GM15510 (cell line): ENCODE data around the gene UPF1.

Source experiments
- POLR2A ChIP-seq: IDR thresholded peaks from 3 replicates; pipeline ENCODE4 v1.6.1; 2011; ENCODE audit warnings: borderline replicate concordance; ENCODE audit not compliant: insufficient read length; ENCODE audit errors: extremely low read depth

Gene UPF1

GRCh38 chr19:18846862-18847548 lies 15.2 kb downstream of the UPF1 start:
- TF ChIP-seq POLR2A = no peak

- no peak for TF ChIP-seq POLR2A
Observed at GRCh38 chr19:18847549-18848463, 16.0 kb downstream of the UPF1 start.

DNA sequence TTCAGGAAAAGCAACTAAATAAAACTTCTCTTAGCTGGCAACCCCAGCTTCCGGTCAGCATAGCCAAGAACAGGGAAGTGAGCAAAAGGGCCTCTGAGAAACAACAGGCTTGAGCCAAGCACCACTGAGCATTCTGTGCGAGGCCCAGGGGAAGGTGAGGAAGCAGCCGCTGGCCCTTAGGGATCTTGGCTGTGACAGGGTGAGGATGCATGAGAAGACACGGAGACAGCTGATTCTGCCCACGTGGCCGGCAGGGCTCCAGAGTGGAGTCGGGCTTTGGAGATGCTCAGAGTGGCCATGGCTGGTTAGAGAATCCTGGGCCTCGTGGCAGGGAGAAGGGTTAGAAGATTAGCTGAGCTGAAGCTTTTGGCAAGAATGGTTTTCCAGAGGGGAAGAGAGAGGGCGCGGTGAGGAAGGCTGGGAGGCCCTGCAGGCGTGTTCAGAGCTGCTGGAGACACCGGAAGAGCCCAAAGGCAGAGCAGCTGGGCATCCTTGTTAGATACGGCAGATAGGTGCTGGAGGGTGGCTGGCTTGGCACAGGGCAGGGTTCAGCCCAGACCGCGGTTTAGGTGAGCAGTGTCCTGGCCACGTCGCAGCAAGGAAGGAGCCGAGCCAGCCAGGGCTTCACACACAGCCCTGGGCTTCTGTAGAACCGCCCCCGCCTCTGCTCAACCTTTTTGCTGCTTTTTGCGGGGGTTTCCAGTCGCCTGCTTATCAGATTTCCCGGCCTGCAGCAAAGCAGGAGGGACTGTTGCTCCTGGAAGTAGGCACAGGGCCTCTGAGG lies 17.3 kb downstream of the UPF1 start:
- no peak for TF ChIP-seq POLR2A

DNA sequence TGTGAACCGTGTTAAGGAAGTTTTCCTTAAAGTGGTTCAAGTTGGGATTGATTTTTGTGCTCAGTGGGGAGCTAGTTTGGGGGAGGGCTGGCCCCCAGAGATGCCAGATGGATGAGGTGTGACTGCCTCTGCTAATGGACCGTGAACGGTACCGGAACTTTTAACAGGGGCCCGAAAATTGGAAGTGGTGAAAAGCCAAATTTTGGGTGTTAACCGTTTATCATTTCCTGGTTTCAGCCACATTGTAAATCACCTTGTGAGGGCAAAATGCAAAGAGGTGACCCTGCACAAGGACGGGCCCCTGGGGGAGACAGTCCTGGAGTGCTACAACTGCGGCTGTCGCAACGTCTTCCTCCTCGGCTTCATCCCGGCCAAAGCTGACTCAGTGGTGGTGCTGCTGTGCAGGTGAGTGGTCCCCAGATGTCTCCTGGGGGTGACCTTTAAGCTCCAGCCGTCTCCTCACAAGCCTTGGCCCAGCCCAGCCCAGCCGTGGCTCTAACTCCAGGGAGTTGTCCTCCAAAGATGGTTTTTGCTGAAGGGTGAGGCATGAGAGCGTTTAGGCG lies 18.2 kb downstream of the UPF1 start:
- TF ChIP-seq POLR2A = no peak

DNA sequence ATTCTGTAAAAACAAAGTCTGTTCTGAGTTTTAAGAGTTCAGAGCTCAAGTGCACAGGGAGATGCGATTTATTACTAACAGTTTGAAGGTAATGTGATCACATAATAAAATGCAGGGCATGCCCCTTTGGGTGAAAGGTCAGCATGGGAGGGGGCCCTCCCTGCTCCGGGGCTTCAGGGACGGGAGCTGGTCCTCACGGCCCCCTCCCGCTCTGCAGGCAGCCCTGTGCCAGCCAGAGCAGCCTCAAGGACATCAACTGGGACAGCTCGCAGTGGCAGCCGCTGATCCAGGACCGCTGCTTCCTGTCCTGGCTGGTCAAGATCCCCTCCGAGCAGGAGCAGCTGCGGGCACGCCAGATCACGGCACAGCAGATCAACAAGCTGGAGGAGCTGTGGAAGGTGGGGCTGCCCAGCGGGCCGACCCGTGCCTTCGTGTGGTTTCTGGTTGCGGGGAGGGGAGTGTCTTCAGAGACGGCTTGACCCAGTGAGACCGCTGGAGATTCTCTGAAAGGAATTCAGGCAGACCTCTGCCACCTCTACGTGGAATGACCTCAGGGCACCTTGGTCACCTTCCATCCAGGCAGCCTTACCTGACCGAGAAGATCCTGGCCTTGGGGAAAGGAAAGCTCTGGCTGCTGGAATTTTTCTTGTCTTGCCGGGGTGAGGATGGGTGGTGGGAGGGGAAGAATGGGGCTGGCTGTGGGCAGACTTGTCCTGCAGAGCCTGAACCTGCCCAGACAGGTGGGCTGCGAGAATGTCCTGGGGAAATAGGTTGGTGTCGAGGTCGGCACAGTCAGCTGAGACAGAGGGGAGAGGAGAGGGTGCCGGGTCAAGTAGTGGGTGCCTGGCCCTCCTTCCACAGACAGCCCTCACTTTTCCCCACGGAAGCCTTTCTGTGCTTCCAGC lies 19.0 kb downstream of the UPF1 start:
- TF ChIP-seq POLR2A = no peak

- TF ChIP-seq POLR2A = no peak
Observed at GRCh38 chr19:18851673-18852325, 20.0 kb downstream of the UPF1 start.

- TF ChIP-seq POLR2A = no peak
Observed at GRCh38 chr19:18852648-18853047, 20.9 kb downstream of the UPF1 start.

DNA sequence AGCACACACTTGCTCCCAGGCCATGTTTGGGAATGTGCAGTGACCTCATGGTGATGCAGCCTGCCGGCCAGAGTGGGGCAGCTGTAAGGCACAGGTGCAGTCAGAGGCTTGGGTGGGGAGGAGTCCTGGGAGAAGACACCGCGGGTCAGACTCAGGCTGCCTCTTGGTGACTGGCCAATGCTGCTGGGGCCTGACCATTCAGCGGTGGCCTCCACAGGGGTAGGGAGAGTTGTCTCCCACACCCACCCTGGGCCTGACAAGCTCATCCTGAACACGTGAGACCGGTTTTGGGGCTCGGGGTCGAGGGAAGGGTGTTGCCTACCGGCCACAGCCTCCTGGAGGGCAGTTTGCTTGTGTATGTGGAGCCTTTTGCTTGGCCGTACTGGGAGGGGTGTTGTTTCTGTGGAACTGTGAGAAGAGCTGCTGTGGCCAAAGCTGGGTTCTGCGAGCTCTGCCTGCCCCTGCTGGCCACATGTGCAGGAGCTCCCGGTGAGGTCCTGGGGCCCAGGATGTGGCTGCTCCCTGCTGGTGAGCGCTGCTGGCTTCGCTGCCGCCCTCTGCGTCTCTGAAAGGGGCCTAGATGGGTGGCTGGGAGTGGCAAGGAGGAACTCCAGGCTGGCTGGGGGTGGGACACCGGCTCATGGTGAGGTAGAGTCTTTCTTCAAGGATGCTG lies 22.1 kb downstream of the UPF1 start:
- no peak for TF ChIP-seq POLR2A

DNA sequence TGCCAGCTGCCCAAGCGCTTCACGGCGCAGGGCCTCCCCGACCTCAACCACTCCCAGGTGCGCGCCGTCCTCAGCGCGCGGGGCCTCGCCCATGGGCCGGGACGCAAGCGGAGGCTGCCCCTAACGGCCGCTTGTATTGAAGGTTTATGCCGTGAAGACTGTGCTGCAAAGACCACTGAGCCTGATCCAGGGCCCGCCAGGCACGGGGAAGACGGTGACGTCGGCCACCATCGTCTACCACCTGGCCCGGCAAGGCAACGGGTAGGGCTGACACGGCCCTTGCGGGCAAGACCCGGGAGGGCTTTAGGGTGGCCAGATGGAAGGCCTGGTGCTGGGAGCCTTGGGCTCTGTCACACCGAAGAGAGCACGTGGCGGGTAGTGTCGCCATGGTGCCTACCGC lies 23.2 kb downstream of the UPF1 start:
- no peak for TF ChIP-seq POLR2A

- no peak for TF ChIP-seq POLR2A
Observed at GRCh38 chr19:18855647-18856384, 24.1 kb downstream of the UPF1 start.

DNA sequence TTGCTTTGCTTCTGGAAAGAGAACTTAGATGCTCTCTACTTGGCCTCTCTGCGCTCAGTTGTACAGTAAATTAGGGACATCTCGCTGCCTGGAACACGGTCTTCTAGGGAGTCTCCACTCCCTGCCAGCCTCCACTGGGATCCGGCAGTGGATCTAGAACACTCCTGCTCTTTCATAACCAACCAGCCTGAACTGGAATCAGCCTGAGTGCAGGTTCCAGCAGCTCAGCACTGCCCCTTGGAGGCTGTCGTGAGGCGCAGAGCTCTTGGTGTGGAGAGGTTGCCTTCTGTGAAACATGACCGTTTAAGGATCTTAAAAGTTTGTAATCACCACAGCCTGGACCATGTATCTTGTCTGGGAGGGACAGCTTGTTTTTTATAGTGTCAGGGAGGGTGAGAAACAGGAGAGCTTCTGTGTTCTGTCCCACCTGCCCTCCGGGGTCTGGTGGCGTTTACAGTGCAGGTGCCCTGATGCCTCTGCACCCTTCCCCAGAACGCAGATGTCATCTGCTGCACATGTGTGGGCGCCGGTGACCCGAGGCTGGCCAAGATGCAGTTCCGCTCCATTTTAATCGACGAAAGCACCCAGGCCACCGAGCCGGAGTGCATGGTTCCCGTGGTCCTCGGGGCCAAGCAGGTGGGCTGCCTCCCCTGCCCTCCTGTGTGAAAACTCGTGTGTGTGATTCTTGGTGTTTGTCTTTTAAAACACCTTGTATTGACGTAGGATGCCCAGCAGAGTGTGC lies 24.8 kb downstream of the UPF1 start:
- TF ChIP-seq POLR2A = no peak
